NCI-H526 (cell line): ENCODE measurements around the gene PPRC1.

Experiments
- DNase-seq, 2 experiments: peaks; one replicate each; lab custom pipeline; 2025; lab: John Stamatoyannopoulos, UW

Gene PPRC1

DNA sequence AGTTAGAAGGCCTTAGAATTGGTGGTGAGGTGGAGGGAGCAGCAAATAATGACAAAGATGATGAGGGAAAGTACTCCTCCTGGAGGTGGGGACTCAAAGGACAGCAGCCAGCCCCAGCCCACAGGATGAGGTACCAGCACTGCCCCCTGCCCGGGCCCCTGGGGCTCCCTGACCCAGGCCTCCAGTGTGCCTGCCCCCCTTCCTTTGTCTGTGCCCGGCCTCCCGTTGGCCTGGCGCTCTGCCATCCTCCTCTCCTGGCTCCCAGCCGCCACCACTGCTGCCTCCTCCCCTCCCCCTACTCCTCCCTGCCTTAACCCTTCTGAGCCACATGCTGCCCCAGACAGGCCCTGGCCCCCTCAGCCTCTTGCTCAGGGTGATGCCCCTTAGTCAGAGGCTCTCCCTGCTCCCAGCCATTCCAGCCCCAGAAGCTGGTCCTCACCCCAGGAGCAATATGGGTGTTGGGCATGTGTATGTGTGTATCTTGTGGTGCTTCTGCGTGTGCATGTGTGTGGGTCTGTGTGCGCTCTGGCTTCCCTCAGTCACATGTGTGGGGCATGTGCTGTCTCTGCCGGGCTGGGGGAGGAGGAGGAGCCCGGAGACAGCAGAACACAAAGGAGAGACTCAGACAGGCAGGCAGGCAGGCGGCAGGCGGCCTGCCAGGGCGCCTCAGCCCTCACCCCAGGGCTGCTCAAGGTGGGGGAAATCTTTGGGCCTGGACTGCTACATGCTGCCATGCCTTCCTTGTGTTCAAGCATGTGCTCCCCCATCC is 15.3 kb upstream of the PPRC1 start:
- DNase-seq = peak; percentile 42 to 61

DNA sequence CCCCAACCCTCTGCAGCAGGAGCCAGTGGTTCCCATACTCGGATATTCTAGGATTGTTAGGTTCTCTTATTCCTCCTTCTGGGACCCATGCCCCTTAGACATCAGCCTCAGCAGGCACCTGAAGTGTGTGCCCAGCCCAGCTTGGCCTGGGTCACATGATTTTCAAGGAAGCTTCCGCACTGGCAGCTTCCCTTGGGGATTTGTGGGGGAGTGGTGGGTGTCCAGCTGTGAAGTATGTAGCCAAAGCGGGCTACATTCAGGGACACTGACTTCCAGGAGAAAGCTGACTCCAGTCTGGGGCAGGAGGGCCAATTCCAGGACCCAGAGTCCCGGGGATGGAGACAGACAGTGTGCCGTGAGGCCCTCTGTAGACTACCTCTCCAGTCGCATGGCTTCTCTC is 14.0 kb upstream of the PPRC1 start:
- DNase-seq = peak in 1 of 2 experiments; percentile 40

DNA sequence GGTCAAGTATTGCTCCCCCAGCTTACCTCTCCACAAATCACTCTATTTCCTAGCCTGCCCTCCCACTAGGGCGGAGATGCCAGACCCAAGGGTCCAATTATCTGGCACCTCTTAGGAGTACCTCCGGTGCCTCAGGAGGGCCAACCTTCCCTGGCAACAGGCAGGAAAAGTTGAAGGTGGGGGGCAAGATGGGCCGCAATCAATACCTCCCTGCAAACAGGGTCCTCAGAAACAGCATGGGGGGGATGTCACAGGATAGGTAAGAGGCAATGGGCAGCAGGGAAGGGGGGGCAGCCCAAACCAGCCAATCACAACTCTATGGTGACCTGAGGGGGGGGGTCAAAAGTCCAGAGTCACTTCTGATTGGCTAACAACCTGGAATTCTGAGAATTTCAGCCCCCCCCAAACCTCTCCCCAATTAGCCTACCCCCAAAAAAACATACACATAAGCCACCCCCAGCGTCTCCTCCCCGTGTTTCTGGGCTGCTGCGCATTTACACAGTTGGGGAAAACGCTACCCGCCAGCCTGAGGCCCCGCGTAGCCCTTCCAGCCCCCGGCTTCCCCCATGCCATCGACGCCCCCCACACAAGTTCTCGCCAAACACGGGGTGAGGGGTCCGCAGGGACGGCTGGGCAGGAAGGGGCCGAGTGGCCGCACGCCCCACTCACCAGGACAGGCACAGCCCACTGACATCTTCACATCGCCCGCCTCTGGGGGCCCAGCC is 13.3 kb upstream of the PPRC1 start:
- peak in 1 of 2 experiments; percentile 49 for DNase-seq

DNA sequence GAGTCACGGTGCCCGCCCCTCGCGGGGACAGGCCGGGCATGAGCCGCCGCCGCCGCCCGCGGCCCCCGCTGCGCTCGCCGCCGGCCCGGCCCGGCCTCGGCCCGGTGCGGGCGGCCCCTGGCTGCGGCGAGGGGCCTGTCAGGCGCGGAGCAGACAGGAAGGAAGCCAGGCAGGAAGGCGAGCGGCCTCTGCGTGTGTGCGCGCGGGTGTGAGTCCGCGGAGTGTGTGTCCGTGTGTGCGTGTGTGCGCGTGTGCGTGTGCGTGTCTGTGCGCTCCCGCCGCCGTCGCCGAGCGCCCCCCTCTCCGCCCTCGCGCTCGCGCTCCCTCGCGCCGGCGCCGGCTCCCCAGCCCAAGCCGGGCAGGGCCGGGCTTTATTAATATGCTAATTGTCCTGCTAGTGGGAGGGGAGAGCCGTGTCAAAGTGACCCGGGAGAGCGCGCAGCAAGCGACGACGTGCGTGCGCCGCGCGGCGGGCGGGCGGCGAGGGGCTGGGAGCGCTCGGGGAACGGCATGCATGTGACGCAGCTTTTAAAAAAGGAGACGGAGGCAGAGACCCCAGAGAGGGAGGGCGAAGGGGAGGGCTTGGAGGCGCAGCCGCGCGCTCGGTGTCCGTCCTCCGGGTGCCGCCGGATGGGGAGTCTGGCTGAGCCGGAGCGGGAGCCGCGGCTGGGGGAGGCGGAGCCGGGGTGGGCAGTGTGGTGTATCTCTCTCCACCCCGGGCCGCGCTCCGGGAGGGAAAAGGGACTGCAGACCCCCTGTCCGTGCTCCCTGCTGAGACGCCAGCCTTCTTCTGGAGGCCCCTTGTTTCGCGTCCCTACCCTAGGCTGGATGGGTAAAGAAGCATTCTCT is 12.5 kb upstream of the PPRC1 start, which contains the start of gene LDB1:
Gene LDB1 (minus strand): TSS at position 227 of the 849 bp plus-strand sequence. CDS start 258 bp downstream, outside the sequence.
- peak; percentile 53 to 72 for DNase-seq

DNA sequence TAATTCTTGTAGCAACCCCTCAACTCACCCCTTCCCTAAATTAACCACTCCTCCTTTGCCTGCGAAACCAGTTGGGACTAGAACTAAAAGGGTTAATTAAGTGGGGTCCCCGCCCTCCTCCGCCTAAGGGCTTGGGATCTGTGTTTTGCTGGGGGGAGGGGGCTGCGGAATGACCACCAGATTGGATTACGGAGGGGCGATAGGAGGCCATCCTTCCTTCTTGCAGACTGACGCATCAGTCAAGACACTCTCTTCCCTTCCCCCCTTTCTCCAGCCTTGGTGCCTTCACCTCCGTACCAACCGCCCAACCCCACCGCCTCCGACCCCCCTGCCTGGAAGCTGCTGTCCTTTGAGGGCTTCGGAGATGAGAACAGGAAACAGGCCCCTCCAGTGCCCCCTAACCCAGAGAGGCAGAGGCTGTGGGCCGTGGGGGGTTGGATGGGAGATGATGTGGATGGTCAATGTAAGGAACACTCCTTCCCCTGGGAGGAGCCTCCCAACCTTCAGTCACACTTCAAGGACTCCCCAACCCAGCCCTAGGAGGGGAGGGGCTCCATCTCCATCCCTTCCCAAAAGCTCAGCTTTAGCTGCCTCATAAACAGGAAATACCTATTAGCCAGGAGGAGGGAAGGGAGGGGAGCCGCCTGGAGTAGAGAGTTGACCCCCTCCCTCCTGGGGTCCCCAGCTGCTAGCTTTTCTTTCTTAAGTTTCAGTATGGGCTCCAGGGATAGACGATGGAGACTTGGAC is 11.7 kb upstream of the PPRC1 start:
- DNase-seq = no peak

DNA sequence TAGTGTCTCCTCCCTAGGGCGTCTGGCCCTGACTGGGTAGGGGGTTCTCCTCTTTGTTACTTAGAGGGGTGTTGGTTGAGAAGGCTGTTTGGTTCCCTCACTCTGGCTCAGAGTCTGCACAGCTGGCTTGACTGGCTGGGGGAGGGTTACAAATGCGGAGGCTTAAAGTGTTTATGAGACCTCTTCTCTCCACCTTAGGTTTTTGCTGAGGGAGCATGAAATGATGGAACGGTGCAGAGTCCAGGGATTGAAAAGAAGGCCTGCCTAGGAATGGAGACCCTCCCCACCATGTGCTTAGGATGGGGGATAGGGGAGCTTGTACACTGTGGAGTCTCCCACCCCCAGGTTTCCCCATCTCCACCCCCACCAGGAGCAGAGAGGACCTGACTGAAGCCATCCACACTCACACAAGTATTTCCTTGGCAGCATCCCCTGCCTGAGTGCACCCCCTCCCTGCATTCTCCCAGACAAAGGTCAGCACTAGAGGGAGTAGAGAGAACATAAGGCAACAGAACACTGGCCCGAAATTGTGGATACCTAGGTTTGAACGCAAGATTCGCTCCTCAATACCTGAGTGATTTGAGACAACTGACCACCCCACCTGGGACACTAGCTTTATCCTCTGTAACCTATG is 11.0 kb upstream of the PPRC1 start:
- DNase-seq = no peak

DNA sequence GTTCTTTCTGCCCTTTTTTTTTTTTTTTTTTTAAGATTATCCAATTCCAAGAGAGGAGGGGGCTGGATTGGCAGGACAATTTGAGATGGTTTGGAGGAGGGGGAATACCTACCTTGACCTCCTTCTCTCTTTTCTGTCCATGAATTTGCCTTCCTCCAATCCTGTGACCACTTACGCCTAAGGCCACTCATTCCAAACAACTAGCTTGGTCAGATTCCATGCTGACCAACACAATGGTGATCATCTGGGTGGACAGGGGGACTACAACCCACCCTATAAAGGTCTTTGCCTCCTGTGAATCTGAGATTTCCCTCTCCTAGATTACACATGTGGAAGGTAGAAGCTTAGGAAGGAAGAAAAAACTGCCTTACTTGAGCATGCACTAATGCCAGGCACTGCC is 10.4 kb upstream of the PPRC1 start:
- no peak for DNase-seq

DNA sequence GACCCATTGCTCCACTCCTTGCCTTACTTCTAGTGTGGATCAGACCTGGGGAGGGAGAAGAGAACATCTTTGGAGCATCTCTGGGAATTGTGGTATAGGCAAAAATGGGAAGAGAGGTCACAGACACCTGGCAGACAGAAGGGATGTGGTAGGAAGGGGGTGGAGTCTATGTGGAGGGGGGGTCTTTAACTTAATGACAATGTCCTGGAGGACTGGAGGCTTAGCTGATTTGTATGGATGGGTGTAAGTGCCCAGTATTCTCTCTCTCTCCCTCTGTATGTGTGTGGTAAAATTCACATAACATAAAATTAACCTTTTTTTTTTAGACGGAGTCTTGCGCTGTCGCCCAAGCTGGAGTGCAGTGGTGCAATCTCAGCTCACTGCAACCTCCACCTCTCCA is 9.6 kb upstream of the PPRC1 start:
- no peak for DNase-seq

DNA sequence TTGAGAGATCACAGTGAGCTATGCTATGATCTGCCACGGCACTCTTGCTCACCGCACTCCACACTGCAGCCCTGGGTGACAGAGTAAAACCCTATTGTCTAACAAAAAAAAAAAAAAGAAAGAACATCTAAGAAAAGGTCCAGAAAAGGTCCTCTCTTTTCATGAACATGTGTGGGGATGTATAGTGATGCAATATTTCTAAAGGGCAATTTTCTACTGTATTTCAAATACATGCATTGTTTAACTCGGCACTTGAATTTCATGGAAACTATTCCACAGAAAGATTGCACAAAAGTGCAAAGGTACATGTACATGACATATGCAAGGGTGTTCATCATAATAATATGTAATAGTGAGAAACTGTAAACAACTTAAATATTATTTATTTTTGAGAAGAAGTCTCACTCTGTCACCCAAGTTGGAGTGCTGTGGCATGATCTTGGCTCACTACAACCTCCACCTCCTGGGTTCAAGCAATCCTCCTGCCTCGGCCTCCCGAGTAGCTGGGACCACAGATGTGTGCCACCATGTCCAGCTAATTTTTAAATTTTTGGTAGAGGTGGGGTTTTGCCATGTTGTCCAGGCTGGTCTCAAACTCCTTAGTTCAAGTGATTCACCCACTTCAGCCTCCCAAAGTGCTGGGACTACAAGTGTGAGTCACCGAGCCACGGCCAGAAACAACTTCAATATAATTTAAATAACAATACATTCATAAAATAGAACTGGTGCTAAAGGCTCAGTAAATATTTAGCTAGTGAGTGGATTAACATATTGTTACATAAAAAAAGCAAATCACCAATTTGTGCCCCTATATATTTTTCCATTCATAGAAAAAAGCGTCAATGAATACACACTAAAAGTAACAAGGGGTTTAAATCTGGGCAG is 1.3 kb upstream of the PPRC1 start:
- no peak for DNase-seq

DNA sequence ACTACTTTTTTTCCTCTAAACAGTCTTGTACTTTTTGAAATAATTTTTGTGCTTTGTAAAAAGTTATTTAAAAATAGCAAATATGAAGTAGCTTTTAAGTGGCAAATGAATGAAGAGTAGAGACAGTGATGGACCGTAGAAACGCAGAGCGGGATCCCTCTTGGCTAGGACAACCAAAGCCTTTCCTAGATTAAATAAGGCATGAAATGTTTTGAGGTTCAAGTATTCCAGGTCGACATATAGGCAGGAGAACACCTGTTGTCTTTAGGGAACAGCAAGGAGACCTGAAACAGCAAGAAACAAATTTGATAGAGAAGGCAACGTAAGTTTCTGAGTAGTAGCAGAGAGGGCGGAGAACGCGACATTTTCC is 662 bp upstream of the PPRC1 start:
- DNase-seq = no peak

DNA sequence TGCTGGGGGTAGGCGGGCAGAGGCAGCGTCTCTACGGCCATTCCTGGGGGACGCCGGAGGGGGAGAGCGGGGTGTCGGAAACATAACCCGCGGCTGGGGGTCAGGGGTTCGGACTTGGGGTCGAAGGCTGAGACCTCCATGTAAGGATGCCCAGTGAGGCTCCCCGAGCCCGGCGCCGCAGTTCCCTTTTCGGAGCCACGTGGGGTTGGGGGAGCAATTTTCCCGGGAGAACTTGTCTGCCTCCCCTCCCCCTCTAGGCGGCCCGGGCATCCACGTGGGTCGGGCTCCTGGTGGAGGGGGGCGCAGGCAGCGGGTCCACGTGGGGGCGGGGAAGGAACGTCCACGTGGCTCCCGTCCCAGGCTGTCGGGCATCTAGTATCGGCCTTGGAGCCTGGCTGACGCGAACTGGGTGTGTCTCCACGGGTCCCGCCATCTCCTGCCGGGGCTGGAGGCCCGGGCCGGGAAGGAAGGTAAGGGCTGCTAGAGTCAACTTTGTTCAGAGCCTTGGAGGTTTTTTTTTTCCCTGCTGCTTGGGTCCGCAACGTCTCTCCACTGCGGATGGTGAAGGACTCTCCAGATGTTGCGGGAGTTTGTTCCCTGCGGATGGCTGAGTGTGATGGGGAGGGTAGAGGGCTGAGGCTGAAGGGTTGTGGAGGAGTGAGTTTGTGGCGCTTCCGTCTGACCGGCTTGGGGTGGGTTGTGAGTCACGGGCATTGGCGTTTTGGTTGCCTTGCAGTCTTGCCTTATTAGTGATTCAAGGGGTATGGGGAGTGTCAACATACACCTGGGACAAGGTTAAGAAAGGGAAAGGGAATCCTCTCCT is 744 bp downstream of the PPRC1 start:
- peak in 1 of 2 experiments; percentile 72 for DNase-seq

DNA sequence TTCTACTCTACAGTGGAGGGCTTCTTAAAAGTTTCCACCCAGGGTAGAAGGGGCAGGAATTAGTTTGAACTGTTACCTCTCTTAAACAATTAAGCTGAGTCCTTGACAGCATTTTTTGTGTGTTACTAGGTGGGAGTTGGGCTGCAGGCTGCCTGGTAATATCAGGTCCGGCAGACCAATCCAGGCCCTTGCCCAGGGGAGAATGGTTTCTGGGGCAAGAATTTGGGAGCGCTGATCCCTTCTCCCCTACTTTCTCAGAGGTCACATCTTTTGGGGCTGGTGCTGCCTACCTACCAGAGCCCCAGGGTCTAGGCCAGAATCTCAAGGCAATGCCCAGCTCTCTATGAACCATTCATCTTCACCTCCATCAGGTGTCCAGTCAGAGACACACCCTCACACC is 1.6 kb downstream of the PPRC1 start:
- no peak for DNase-seq

DNA sequence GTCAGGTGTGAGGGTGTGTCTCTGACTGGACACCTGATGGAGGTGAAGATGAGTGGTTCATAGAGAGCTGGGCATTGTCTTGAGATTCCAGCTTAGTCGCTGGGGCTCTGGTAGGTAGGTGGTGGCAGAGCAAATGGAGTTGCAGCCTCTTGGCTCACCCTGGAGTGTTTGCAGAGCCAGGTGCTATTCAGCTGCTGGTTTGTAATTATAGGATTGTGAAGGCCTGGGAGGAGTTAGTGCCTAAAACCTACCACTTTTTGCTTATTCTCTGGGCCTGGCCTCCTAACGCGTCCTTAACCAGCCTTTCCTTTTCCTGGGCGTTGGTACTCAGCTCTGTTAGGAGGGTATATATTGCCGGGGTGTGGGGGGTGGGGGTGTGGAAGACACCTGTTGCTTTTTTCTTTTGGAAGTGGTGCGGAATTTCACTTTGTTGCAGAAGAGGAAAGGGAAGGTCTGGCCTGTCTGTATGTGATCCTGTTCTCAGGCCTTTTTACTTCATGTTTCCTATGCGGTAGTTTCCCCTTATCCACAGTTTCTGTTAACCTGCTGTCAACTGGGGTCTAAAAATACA is 3.2 kb downstream of the PPRC1 start:
- no peak for DNase-seq

DNA sequence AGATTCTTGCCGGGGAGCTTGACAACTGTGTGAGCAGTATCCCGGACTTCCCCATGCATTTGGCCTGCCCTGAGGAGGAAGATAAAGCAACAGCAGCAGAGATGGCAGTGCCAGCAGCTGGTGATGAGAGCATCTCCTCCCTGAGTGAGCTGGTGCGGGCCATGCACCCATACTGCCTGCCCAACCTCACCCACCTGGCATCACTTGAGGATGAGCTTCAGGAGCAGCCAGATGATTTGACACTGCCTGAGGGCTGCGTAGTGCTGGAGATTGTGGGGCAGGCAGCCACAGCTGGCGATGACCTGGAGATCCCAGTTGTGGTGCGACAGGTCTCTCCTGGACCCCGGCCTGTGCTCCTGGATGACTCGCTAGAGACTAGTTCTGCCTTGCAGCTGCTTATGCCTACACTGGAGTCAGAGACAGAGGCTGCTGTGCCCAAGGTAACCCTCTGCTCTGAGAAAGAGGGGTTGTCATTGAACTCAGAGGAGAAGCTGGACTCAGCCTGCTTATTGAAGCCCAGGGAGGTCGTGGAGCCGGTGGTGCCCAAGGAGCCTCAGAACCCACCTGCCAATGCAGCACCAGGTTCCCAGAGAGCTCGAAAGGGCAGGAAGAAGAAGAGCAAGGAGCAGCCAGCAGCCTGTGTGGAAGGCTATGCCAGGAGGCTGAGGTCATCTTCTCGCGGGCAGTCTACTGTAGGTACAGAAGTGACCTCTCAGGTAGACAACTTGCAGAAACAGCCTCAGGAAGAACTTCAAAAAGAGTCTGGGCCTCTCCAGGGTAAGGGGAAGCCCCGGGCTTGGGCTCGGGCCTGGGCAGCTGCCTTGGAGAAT is 6.7 kb downstream of the PPRC1 start:
- no peak for DNase-seq

DNA sequence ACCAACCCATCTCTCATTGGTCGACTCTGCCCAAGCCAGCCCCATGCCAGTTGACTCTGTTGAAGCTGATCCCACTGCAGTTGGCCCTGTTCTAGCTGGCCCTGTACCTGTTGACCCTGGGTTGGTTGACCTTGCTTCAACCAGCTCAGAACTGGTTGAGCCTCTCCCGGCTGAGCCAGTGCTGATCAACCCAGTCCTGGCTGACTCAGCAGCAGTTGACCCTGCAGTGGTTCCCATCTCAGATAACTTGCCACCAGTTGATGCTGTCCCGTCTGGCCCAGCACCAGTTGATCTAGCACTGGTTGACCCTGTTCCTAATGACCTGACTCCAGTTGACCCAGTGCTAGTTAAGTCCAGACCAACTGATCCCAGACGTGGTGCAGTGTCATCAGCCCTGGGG is 7.4 kb downstream of the PPRC1 start:
- no peak for DNase-seq

DNA sequence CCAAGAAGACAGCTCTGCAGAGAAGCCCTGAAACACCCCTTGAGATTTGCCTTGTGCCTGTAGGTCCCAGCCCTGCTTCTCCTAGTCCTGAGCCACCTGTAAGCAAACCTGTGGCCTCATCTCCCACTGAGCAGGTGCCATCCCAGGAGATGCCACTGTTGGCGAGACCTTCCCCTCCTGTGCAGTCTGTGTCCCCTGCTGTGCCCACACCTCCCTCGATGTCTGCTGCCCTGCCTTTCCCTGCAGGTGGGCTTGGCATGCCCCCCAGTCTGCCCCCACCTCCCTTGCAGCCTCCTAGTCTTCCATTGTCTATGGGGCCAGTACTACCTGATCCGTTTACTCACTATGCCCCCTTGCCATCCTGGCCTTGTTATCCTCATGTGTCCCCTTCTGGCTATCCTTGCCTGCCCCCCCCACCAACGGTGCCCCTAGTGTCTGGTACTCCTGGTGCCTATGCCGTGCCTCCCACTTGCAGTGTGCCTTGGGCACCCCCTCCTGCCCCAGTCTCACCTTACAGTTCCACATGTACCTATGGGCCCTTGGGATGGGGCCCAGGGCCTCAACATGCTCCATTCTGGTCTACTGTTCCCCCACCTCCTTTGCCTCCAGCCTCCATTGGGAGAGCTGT is 8.2 kb downstream of the PPRC1 start:
- DNase-seq = no peak

DNA sequence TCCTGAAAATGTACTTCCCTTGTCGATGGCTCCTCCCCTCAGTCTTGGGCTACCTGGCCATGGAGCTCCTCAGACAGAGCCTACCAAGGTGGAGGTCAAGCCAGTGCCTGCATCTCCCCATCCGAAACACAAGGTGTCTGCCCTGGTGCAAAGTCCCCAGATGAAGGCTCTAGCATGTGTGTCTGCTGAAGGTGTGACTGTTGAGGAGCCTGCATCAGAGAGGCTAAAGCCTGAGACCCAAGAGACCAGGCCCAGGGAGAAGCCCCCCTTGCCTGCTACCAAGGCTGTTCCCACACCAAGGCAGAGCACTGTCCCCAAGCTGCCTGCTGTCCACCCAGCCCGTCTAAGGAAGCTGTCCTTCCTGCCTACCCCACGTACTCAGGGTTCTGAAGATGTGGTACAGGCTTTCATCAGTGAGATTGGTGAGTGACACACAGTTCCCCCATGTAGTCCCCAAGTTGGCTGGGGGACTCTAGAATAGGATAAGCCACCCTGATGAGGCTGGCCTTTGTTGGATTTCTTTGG is 8.8 kb downstream of the PPRC1 start:
- no peak for DNase-seq
